GM12878 (cell line): Measurements from ENCODE around the gene DMAC2. TPM values are rescaled to one million over a fixed set of nuclear protein-coding genes. Genes with fewer than 3 reads are reported as not detected.

Experiments used
- ATAC-seq: fragments of 200-7000 bp; cut with Tn5 transposase; 3 replicates; pipeline ENCODE4 v1.9.1; 2020; ENCODE audit warnings: mild to moderate bottlenecking, moderate library complexity
- BruUV-seq: library from RNA; stranded (reverse); fragments of 400-500 nt; replicated peaks from 2 replicates; lab custom pipeline; 2021; lab: Mats Ljungman, UMichigan
- CTCF ChIA-PET: fragments of 300-600 bp; sonication (Branson Sonifier 250); formaldehyde crosslinking; extraction: SDS; loops from one replicate; lab custom pipeline; 2021; ENCODE audit warnings: inconsistent platforms; lab: Yijun Ruan, JAX
- POLR2A ChIA-PET: fragments of 350-600 bp; formaldehyde crosslinking; extraction: SDS; loops from one replicate; lab custom pipeline; 2021; ENCODE audit warnings: inconsistent platforms; lab: Charles Lee
- RAD21 ChIA-PET: fragments of 300-600 bp; sonication (Branson Sonifier 250); formaldehyde crosslinking; loops from one replicate; lab custom pipeline; 2023; ENCODE audit warnings: antibody characterized with exemption; ENCODE audit not compliant: unreplicated experiment; lab: Charles Lee
- SMC1A ChIA-PET: fragments of 300-600 bp; sonication (Branson Sonifier 250); formaldehyde crosslinking; loops from one replicate; lab custom pipeline; 2023; ENCODE audit not compliant: unreplicated experiment, uncharacterized antibody; lab: Charles Lee
- DNase-seq: peaks from one replicate; pipeline ENCODE4 v3.0.0-alpha.2; 2011; ENCODE audit warnings: low read depth, low spot score
- FAIRE-seq: peaks from 3 replicates; lab custom pipeline; 2011; peaks lifted over from hg19 to GRCh38; lab: Jason Lieb, UNC
- H2AFZ ChIP-seq: 2 replicates; pipeline ENCODE4 v1.6.0; 2011; ENCODE audit warnings: low read depth, low read length, control low read depth; ENCODE audit not compliant: control insufficient read depth
- H3K27ac ChIP-seq: 2 replicates; pipeline ENCODE4 v1.5.1; 2011; ENCODE audit warnings: control low read depth; ENCODE audit not compliant: control insufficient read depth, insufficient read depth
- H3K27me3 ChIP-seq, 2 experiments: replicated peaks in 1 of 2; 2 replicates each; pipeline versions ENCODE4 v1.6.0 to v1.6.1; 2011; ENCODE audit warnings: low read length in 1 of 2; ENCODE audit not compliant: control insufficient read depth in 2 of 2, insufficient read depth in 2 of 2
- H3K36me3 ChIP-seq, 2 experiments: 2 replicates each; pipeline ENCODE4 v1.5.1; 2011; ENCODE audit warnings: low read length in 1 of 2; ENCODE audit not compliant: control insufficient read depth in 2 of 2, insufficient read depth in 2 of 2
- H3K4me1 ChIP-seq: 2 replicates; pipeline ENCODE4 v1.6.1; 2011; ENCODE audit warnings: mild to moderate bottlenecking, low read length, moderate library complexity, mixed read lengths; ENCODE audit not compliant: control insufficient read depth, insufficient read depth
- H3K4me2 ChIP-seq: 2 replicates; pipeline ENCODE4 v1.6.0; 2011; ENCODE audit warnings: control low read depth; ENCODE audit not compliant: control insufficient read depth, insufficient read depth
- H3K4me3 ChIP-seq: fragments of 200-600 bp; sonication (generic); 2 replicates; pipeline ENCODE4 v1.5.1; 2016
- H3K79me2 ChIP-seq: 2 replicates; pipeline ENCODE4 v1.6.0; 2011; ENCODE audit warnings: low read length; ENCODE audit not compliant: control insufficient read depth, insufficient read depth
- H3K9ac ChIP-seq: 2 replicates; pipeline ENCODE4 v1.8.0; 2011; ENCODE audit warnings: low read length, control low read depth, mixed read lengths; ENCODE audit not compliant: control insufficient read depth, insufficient read depth
- H3K9me3 ChIP-seq: replicated peaks from 3 replicates; pipeline ENCODE4 v1.5.1; 2011; ENCODE audit warnings: mild to moderate bottlenecking, low read length; ENCODE audit not compliant: control insufficient read depth, insufficient read depth
- H4K20me1 ChIP-seq: 2 replicates; pipeline ENCODE4 v1.6.0; 2011; ENCODE audit not compliant: control insufficient read depth, insufficient read depth
- CBX5 ChIP-seq: sonication (generic); IDR thresholded peaks from 2 replicates; pipeline ENCODE4 v1.6.1; 2016; ENCODE audit warnings: low read depth, moderate library complexity, mild to moderate bottlenecking, inconsistent platforms
- KAT2A ChIP-seq: conservative IDR thresholded peaks from 2 replicates; pipeline ENCODE4 v1.6.1; 2011; ENCODE audit warnings: low read depth, low read length; ENCODE audit not compliant: control insufficient read depth
- MEF2B ChIP-seq: fragments of 450-650 bp; IDR thresholded peaks from 2 replicates; pipeline ENCODE4 v1.6.1; 2018; ENCODE audit warnings: mild to moderate bottlenecking, moderate library complexity; ENCODE audit not compliant: partially characterized antibody, poor library complexity, severe bottlenecking
- NFYA ChIP-seq: IDR thresholded peaks from 2 replicates; pipeline ENCODE4 v1.6.1; 2011; ENCODE audit warnings: low read depth, mild to moderate bottlenecking, low read length, improper control_type of control experiment, borderline replicate concordance
- RELA ChIP-seq: fragments of 450-650 bp; IDR thresholded peaks from 2 replicates; pipeline ENCODE4 v1.8.0; 2014; ENCODE audit warnings: borderline replicate concordance; ENCODE audit not compliant: partially characterized antibody
- SIX5 ChIP-seq: IDR thresholded peaks from 2 replicates; pipeline ENCODE4 v1.6.1; 2011; ENCODE audit warnings: mild to moderate bottlenecking, low read depth, low read length, moderate library complexity; ENCODE audit not compliant: severe bottlenecking
- SP1 ChIP-seq: IDR thresholded peaks from one replicate; pipeline ENCODE4 v1.6.1; 2011; ENCODE audit warnings: low read depth, low read length
- SREBF1 ChIP-seq: IDR thresholded peaks from 2 replicates; pipeline ENCODE4 v1.6.1; 2012; ENCODE audit warnings: mild to moderate bottlenecking, low read length
- SUPT20H ChIP-seq: IDR thresholded peaks from 2 replicates; pipeline ENCODE4 v1.6.1; 2011; ENCODE audit warnings: low read depth, mild to moderate bottlenecking, low read length, moderate library complexity, borderline replicate concordance; ENCODE audit not compliant: control insufficient read depth
- ZNF207 ChIP-seq: fragments of 450-650 bp; IDR thresholded peaks from 2 replicates; pipeline ENCODE4 v1.6.1; 2014; ENCODE audit warnings: antibody characterized with exemption, mild to moderate bottlenecking, borderline replicate concordance
- ZNF622 ChIP-seq: fragments of 450-650 bp; IDR thresholded peaks from 2 replicates; pipeline ENCODE4 v1.6.1; 2017; ENCODE audit warnings: mild to moderate bottlenecking, inconsistent platforms
- WGBS: methylation state at CpG from one replicate; pipeline ENCODE4 v1.1.6; 2016; ENCODE audit warnings: low lambda C conversion rate; ENCODE audit not compliant: insufficient replicate concordance, insufficient coverage; ENCODE audit errors: missing lambda C conversion rate; 5-methylcytosine and 5-hydroxymethylcytosine counted together
- in situ Hi-C: fragments of 300-500 bp; cut with MboI; formaldehyde crosslinking; loops from 9 replicates; pipeline ENCODE4 v1.14.3; 2018; ENCODE audit warnings: mixed read lengths
- intact Hi-C: fragments of 100-400 bp; cut with micrococcal nuclease; formaldehyde crosslinking; loops from one replicate; pipeline ENCODE4 v1.14.2; 2022; ENCODE audit not compliant: unreplicated experiment
- polyA plus RNA-seq, 11 experiments: library from polyadenylated mRNA; depleted of rRNA in 4 of 11; unstranded in 6 of 11; stranded (reverse) in 5 of 11; fragments of >200 nt; fragmentation: Nextera tagmentation in 4 of 11; fragmentation: Illumina TruSeq in 1 of 11; extraction: Ambion mirVana in 4 of 11; extraction: Trizol in 1 of 11; gene quantifications; 1 replicate in 1 of 11; 2 replicates in 10 of 11; pipeline versions ENCODE4 v1.2.1 to v1.2.3, GENCODE V29; 2011 to 2016; ENCODE audit warnings: inconsistent platforms in 2 of 11, missing spikeins in 2 of 11, low read depth in 1 of 11
- total RNA-seq, 4 experiments: library from RNA; depleted of rRNA in 3 of 4; stranded (reverse); fragments of >200 nt in 3 of 4; fragmentation: Illumina TruSeq in 1 of 4; extraction: Trizol in 1 of 4; gene quantifications; 2 replicates each; pipeline versions ENCODE4 v1.2.1 to v1.2.3, GENCODE V29; 2013 to 2021
- TF ChIP-seq, protein P1 (sequence below): IDR thresholded peaks from 2 replicates; pipeline ENCODE4 v1.6.1; 2012; ENCODE audit warnings: mild to moderate bottlenecking, low read depth, low read length

DMAC2 gene
- total and polyA plus RNA-seq, 10 of the 15 experiments (the other 5 are each of a cell fraction or from before 2014, with no cell fraction given) = 10.8 to 57.2 (median 42.7) TPM

DNA sequence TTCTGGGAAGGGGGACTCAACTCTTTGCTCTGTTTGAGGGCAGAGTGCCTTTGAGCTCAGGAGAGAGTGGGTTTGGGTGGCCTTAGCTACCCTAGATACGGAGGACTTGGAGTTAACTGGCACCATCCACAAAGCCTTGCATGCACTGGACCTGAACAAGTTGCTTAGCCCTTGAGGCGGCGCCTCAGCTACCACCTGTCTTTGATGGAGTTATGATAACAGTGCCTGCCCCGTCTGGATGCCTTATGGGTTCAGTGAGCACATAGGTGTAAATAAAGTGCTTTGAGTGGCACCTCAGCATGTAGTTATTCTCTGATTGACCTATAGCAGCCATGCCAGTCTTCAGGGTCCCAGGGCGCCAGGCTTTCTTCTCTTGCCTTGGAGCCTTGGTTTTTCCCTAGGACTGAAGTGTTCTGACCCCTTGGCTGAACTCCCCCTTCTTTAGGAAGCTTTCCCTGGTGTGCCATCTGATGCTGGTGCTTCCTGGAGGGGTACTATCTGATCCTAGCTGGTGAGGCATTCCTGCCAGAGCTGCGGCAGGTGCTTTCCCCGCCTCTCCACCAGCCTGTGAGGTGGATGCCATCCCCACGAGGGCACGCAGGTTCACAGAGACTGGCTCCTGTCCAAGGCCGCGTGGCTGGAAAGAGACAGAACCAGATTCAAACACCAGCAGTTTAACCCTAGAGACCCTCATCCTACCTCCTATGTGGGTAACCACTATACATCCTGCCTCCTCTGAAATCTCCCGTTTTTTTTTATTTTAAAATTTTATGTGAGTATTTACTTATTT lies 36.3 kb downstream of the DMAC2 start:
- BruUV-seq = no TSS peak
- in situ Hi-C loops (no loop called here), intact Hi-C loops (no loop called here)
- no peaks in the 10 kb centered on the region for H3K27me3 ChIP-seq
- ChIA-PET SMC1A (no interaction called here), POLR2A (no interaction called here), RAD21 (no interaction called here), CTCF (no interaction called here)
- ATAC-seq (no peak), DNase-seq (no peak), FAIRE-seq (no peak)
- TF ChIP-seq RELA (no peak), MEF2B (no peak), ZNF207 (no peak), SP1 (no peak), SREBF1 (no peak), NFYA (no peak), KAT2A (no peak), ZNF622 (no peak), CBX5 (no peak), SUPT20H (no peak), SIX5 (no peak)
- TF ChIP-seq, protein P1, sequence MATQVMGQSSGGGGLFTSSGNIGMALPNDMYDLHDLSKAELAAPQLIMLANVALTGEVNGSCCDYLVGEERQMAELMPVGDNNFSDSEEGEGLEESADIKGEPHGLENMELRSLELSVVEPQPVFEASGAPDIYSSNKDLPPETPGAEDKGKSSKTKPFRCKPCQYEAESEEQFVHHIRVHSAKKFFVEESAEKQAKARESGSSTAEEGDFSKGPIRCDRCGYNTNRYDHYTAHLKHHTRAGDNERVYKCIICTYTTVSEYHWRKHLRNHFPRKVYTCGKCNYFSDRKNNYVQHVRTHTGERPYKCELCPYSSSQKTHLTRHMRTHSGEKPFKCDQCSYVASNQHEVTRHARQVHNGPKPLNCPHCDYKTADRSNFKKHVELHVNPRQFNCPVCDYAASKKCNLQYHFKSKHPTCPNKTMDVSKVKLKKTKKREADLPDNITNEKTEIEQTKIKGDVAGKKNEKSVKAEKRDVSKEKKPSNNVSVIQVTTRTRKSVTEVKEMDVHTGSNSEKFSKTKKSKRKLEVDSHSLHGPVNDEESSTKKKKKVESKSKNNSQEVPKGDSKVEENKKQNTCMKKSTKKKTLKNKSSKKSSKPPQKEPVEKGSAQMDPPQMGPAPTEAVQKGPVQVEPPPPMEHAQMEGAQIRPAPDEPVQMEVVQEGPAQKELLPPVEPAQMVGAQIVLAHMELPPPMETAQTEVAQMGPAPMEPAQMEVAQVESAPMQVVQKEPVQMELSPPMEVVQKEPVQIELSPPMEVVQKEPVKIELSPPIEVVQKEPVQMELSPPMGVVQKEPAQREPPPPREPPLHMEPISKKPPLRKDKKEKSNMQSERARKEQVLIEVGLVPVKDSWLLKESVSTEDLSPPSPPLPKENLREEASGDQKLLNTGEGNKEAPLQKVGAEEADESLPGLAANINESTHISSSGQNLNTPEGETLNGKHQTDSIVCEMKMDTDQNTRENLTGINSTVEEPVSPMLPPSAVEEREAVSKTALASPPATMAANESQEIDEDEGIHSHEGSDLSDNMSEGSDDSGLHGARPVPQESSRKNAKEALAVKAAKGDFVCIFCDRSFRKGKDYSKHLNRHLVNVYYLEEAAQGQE = no peak
- no peak overlapping the region for H3K4me3 ChIP-seq
- H3K27ac ChIP-seq = no peak overlapping the region
- WGBS = 70% methylated on average over 12 of the region's 12 CpGs
- peaks cover under 1% of the 10 kb centered on the region for H3K4me1 ChIP-seq
- no peaks in the 10 kb centered on the region for H3K9me3 ChIP-seq
- no peak overlapping the region for H3K9ac ChIP-seq
- peaks cover 15% of the 10 kb centered on the region for H3K79me2 ChIP-seq
- H4K20me1 ChIP-seq = no peaks in the 10 kb centered on the region
- H3K36me3 ChIP-seq = no peaks in the 10 kb centered on the region; a peak in 1 of 4 replicates
- no peak overlapping the region for H2AFZ ChIP-seq
- H3K4me2 ChIP-seq = no peak overlapping the region
